ENCODE data around the gene SPG11.
"Not testable (repeated sequence)": the region's sequence is repeated elsewhere in the genome, so short reads cannot be mapped to it uniquely, and the experiment has no call there.

The SPG11 gene

DNA sequence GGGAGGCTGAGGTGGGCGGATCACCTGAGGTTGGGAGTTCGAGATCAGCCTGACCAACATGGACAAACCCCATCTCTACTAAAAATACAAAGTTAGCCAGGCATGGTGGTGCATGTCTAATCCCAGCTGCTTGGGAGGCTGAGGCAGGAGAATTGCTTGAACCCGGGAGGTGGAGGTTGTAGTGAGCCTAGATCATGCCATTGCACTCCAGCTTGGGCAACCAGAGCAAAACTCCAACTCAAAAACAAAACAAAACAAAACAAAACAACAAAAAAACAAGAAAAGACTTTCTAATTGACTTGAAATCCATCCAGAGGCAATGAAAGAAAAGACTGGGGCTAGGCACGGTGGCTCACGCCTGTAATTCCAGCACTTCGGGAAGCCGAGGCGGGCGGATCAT is 114.3 kb downstream of the SPG11 start:
- DNase-seq = not testable (repeated sequence)

DNA sequence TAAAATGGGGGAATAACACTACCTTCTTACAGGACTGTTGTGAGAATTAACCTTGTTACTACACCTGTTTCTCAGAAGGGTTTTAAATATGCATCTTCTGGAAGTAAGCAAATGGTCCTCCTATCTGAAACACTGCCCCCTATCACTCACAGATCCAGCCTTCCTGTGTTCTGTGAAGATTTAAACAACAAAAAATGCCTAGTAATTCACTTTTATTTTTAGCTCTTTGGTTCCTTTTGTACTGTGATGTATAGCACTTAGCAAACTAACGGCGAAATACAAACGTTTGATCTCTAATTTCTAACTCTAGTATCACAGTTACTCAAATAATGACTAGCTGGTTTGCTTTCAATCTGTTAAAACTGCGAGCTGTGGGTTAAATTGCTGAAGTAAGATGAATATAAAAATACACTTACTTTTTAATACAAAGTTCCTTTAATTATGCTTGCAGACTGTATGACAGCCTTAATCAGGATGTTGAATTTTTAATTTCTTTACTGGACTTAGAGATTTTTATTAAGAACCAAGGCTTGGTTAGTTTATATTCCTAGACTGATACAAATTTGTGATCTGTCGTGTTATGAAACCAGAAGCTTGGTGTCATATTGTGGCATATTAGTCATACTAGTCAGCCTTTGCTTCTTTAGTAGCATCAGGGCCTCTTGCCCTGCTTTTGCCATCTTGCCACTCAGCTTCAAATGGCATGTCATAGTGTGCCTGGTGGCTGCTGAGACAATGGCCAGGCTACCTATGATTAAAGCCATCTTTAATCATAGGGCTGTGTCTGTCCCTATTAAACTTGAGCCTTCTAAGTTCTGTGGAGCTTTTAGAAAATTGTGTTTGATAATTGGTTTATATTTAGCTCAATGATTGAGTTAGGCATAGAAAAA is 117.3 kb downstream of the SPG11 start:
- no peak for DNase-seq

DNA sequence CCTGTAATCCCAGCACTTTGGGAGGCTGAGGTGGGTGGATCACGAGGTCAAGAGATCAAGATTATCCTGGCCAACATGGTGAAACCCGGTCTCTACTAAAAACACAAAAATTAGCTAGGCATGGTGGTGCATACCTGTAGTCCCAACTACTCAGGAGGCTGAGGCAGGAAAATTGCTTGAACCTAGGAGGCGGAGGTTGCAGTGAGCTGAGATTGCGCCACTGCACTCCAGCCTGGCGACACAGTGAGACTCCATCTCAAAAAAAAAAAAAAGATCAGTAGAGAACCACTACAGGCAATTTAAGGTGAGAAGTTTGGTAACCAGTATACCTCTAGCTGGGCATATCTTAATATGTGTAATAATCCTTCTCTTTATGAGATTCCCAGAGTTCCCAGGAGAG is 118.7 kb downstream of the SPG11 start:
- DNase-seq = not testable (repeated sequence)

DNA sequence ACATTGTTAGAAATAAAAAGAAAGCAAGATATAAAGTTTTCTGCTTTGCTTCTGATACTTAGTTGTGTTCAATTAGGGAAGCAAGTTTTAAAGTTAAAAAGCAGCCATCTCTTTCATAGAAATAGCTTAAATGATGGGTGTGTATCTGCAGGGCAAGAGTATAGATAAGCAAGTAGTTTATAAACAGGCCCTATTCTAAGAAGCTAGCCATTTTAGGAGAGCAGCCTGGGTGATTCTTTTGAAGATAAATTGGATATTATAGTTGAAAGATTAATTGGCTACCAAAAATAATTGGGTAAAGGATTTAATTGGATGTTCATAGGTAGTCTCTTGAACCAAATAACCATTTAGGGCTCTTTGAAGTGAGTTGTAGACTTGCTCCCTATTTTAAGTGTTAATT is 120.9 kb downstream of the SPG11 start:
- no peak for DNase-seq

DNA sequence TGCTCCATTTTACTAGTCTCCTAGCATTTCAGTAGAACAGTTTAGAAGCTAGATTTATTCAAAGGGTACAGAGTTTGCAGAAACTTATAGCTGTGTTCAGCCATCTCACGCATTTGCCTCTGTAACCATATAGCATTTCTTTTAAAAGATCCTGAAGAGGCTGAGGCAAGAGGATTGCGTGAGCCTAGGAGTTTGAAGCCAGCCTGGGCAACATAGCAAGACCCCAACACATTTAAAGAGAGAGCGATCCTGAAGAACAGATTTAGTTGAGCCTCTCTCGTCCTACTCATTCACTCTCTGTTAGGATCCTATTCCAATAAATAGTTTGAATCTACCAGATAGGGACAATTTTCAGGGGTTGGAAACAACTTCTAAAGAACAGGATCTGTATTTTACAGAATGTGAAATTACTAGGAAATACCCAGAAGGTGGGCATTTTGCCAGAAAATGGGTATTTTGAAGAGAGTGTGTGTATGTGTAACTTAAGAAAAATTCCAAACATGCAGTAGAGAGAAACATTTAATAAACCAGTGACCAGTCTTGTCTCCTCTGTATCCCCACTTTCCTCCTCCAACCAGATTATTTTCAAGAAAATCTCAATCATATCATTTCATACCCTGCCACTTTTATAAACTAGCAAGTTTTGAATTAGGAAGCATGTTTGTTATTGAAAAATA is 122.0 kb downstream of the SPG11 start:
- DNase-seq = no peak

DNA sequence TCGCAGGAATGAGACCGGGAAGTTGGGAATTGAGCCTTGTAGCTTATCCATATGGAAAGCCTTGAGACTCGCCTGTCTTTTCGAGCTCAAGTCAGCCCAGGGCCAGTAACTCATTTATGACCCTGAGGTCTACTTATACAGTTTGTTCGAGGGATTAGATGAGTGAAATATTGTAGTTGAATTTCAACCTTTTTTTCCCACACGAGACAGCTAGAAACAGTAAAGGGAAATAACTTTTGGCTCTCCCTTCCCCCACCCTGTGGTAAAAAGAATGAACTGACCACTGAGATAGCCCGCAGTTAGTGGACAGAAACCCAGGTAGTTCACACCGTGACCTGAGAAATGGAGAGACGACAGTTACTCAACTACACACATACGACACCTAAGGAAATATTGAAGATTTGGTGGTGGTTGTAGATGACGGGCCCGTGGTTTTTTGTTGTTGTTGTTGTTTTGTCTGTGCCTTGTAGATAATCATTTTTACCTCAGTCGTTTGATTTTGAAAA is 125.7 kb downstream of the SPG11 start:
- no peak for DNase-seq

DNA sequence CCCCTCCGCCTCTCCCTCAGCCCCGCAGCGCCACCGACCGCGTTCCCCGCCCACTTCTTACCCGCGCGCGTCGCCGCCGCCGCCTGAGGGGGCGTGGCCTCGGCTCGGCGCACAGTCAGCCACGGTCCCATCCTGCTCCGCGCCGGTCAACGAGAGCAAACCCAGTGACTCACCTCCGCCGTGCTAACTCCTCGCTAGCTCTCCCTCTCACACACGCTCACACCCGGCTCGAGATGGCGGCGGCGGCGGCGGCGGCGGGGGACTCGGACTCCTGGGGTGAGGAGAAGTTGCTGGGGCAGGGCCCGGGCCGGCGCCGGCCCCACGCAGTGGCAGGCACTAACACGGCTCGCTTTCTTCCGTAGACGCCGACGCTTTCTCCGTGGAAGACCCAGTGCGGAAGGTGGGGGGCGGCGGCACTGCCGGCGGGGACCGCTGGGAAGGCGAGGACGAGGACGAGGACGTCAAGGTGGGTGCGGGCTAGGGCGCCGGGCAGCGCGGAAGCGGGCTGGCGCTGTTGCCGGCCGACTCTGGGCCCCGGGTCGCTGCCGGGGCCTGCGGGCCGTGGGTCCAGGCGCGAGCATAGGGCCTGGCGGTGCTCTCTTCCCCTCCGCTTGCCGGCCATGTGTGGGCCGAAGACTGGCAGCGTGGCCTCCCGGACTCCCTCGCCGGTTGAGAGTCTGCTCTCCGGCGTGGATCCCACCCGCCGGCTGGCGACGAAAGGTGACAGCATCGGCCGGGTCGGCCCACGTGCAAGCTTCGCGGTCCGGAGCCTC is 126.3 kb downstream of the SPG11 start, which contains the start of gene EIF3J:
EIF3J (plus strand) TSS at position 186 of the 773 bp plus-strand sequence; CDS start at position 234, 48 bp downstream.
- DNase-seq = peak; percentile 79

DNA sequence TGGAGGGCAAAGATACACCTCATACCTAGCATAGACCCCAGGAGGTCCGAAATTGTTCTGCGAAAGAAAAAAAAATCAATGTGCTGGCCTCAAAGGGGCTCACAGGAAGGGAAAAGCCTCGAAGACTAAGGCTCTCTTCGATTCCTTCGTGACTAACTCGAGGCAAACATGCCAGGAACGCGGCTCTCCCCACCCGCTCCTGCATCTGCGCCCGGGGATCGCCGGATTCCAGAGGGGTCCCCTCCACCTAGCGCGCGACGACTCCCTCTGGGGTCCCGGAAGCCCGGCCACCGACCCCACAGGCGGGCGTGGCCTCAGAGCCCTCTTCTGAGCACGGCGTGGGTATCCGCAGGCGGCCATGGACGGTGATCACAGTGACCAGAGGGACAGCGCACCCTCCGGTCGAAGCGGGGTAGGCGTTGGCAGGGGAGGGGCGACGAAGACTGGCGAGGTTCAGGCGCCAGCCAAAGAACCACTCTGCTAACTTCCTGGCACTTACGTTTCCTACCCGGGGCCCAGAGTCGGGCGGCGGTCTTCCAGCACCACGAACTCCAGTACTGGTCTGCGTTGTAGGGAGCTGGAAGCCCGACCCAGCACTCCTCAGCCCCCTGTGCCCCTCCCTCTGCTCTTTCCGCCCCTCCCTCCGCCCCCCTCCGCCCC is 127.0 kb downstream of the SPG11 start:
- DNase-seq = peak; percentile 76

DNA sequence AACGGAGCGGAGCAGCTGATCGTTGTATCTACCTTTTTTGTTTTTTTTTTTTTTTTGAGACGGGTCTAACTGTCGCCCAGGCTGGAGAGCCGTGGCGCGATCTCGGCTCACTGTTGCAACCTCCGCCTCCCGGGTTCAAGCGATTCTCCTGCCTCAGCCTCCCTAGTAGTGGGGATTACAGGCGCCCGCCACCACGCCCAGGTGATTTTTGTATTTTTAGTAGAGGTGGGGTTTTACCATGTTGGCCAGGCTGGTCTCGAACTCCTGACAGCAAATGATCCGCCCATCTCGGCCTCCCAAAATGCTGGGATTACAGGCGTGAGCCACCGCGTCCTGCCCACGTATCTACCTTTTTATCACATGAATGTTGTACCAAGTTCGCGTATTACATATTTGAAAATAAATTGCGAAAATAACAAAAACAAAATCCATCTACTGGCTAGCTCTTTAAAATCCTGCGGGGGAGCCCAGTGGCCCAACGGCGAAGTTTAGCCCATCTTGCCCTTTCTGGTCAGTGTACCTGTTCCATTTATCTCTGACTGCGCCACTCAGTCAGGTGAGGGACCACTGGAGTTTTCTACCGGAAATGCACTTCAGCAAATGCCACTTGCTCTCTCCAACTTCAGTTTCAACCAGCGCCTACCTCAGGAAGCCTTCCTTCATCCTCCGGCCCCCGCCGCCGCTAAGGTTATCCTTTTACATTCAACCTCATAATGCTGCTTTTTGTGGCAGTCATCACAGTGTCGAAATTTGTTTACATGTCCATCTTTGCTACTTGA is 127.8 kb downstream of the SPG11 start:
- DNase-seq = no peak

DNA sequence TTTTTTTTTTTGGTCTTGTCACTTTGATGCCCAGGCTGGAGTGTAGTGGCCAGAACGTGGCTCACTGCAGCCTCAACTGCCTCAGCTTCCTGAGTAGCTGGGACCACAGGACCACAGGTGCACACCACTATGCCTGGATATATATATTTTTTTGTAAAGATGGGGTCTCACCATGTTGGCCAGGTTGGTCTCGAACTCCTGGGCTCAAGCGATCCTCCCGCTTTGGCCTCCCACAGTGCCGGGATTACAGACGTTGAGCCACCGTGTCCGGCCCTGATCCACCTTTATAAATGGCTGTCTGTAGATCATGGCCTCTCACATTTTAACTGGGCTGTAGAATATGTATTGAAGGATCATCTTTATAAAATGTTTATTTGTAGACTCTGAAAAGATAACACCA is 128.4 kb downstream of the SPG11 start:
- DNase-seq = no peak

DNA sequence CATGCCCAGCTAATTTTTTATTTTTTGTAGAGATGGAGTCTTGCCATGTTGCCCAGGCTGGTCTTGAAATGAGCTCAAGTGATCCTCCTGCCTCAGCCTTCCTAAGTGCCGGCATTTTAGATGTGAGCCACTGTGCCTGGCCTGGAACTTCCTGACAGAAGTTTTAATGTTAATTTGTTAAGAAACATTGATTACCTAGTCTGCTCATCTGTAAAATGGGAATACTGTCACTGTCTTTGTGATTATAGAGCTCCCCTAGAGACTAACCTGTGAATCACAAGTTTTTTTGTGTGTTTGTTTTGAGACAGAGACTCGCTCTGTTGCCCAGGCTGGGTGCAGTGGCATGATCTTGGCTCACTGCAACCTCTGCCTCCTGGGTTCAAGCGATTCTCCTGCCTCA is 130.8 kb downstream of the SPG11 start:
- no peak for DNase-seq

DNA sequence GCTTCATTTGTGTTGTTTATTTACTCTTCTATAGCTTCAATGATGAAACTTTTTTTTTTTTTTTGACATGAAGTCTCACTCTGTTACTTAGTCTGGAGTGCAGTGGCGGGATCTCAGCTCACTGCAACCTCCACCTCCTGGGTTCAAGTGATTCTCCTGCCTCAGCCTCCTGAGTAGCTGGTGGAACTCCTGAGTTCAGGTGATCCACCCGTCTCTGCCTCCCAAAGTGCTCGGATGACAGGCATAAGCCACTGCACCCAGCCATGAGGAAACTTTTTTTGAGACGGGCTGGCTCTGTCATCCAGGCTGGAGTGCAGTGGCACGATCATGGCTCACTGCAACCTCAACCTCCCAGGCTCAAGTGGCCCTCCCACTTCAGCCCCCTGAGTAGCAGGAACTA is 131.2 kb downstream of the SPG11 start:
- not testable (repeated sequence) for DNase-seq

DNA sequence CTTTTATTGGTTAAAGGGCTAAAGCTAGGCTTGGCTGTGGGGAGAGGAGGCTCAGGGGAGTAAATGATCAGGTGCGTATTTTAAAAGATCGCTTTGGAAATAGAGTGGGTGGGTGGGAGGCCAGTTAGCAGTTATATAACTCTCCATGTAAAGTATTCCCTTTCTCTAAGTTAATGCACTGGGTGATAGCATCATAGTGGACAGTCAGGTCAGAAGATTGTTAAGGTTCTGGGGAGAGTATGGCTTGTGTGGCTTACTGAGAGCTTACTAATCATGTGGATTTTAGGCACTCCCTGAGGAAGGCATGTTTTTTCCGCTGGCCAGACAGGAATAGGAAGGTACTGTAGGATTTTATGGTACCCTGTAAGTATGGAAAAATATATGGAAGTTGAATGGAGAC is 132.8 kb downstream of the SPG11 start:
- DNase-seq = no peak

DNA sequence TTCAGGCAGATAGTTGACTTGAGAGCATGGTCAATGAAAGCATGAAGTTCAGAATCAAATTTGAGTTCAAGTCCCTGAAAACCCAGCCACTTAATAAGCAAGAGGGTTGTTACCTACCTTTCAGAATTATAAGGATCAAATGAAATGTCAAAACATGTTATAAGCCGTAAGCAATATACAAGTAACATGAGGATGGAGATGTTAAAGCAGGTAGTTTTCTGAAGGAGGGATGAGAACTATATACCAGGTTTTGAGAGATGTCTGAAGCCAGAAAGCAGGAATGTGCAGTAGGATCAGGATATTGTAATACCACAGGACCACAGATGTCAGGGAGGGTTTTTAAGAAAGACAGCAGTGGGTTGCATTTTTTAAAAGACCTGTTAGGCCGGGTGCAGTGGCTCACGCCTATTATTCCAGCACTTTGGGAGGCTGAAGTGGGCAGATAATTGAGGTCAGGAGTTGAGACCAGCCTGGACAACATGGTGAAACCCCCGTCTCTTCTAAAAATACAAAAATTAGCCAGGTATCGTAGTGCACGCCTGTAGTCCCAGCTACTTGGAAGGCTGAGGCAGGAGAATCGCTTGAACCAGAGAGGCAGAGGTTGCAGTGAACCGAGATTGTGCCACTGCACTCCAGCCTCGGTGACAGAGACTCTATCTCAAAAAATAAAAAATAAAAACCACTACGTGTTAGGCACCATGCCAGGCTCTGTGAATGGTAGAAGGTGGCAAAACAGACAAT is 133.4 kb downstream of the SPG11 start:
- no peak for DNase-seq

DNA sequence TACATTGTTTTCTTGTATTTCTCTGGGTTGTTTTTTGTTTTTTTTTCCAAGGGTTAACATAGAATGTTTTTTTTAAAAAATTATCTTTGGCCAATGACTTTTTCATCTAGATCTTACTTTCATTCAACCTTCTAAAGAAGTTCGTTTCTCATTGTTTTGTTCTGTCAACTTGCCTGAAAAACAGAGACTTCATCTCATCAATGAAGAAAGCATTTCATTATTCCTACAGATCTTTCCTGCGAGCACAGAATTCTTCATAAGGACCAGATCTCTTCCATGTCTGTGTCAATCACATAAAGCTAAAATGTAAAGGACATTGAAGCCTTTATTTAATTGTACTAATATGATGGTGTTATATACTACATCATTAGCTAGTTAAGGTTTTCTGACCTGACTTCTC is 136.2 kb downstream of the SPG11 start:
- DNase-seq = no peak

DNA sequence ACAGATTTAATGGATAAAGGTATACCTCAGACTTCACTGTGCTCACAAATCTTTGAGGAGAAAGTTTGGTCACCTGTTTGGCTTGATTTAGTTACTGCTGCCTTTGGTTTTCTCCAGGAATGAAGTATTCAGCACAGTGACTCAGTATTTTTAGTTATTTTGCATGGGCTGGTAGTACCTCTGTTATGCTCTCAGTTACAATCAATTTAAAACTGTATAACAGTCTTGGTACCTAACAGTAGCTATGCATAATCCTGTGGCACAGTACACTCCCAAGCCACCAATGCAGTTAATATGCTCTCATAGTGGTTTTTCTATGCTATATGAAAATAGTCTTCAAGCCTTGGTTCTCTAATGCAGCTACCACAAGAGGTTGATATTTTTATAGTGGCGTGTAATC is 138.4 kb downstream of the SPG11 start:
- no peak for DNase-seq

DNA sequence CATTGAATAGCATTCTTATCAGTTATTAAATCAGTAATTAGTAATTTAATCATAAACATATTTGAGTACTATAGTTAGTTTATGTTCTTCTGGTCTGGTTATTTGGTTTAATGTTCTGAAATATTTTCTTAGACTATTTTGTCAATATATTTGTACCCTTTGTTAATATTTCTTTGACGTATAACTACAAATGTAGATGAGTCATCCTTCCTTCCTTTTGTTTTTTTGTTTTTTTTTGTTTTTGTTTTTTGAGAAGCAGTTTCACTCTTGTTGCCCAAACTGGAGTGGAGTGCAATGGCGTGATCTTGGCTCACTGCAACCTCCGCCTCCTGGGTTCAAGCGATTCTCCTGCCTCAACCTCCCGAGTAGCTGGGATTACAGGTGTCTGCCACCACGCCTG is 143.9 kb downstream of the SPG11 start:
- DNase-seq = no peak

DNA sequence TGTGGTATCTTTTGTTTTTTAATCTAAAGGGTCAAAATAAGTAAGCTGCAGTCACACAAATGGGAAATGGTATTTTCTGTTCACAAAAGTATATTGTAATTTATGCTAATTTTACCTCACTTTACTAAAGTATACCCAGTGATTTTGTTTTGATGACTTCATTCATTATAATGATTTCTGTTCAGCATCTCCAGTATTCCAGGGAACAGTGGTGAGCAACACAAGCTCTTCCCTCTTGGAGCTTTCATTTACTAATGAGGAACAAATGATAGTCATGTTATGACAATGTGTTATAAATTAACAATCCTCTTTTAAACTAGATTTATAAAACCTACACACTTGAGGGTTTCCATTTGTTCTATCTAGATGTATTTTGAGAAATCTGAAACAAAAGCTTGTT is 147.0 kb downstream of the SPG11 start:
- no peak for DNase-seq

All from NCI-H748 treated with DMSO at 0.1 percent for 48 hours (cell line).